Measurements from ENCODE around the gene OTOP1. TPM values are rescaled to one million over a fixed set of nuclear protein-coding genes. Genes with fewer than 3 reads are reported as not detected.

Gene OTOP1
- total RNA-seq, 6 experiments from 2014 or later = not detected

DNA sequence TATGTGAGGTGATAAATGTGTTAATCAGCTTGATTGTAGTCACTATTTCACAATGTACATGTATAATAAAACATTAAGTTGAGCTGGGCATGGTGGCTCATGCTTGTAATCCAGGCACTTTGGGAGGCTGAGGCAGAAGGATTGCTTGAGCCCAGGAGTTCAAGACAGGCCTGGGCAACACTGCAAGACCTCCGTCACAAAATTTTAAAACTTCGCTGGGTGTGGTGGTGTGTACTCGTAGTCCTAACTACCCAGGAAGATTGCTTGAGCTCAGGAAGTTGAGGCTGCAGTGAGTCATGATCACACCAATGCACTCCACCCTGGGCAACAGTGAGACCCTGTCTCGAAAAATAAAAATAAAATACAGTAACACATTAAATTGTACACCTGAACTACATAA lies 43.1 kb upstream of the OTOP1 start:
- ATAC-seq = peak in 2 of 4 donors; percentile 25 to 42
- peaks cover 0 to 28% (median 0%) of the 10 kb centered on the region in 4 donors for H3K36me3 ChIP-seq

DNA sequence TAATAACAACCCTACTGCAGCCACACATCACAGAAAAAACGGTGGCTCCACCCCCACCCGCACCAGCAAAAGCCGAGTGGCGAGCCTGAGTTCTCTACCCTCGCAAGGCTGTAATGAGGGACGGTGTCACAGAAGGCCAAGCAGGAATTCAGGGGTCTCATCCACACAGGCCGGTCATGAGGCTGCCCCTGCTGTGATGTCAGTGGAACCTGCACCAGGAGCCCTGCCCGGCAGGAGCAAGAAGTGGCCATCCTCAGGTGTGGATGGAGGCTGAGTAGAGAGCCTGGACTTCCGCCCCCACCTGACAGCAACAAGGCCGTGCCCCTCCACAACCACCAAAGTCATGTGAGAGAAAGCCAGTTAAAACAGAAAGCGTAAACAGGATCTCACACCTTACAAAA lies 42.6 kb upstream of the OTOP1 start:
- H3K27me3 ChIP-seq = no peaks in the 10 kb centered on the region
- intact Hi-C loops (cut with DNase I) = no loop called here
- TF ChIP-seq CTCF (IDR thresholded peaks at IDR 0.05) (no peak), POLR2A (IDR thresholded peaks at IDR 0.05) (no peak)
- DNase-seq = no peak
- peak in 2 of 4 donors; percentile 29 to 34 for ATAC-seq
- no peak overlapping the region for H3K27ac ChIP-seq
- no peak overlapping the region for H3K4me3 ChIP-seq
- no peaks in the 10 kb centered on the region for H3K9me3 ChIP-seq
- 80% methylated on average over 2 of the region's 11 CpGs for WGBS (ENCODE audit: insufficient coverage, low coverage, low lambda C conversion rate, missing lambda C conversion rate)
- H3K36me3 ChIP-seq = peaks cover 0 to 24% (median 0%) of the 10 kb centered on the region in 4 donors
- no peaks in the 10 kb centered on the region for H3K4me1 ChIP-seq

More for the DNA sequence above, 43.1 kb upstream of the OTOP1 start:
- intact Hi-C loops (cut with DNase I) = no loop called here
- no peaks in the 10 kb centered on the region for H3K9me3 ChIP-seq
- H3K4me3 ChIP-seq = no peak overlapping the region
- H3K27me3 ChIP-seq = no peaks in the 10 kb centered on the region
- no peak for TF ChIP-seq POLR2A (IDR thresholded peaks at IDR 0.05)
- no peak for TF ChIP-seq CTCF (IDR thresholded peaks at IDR 0.05)
- WGBS (ENCODE audit: insufficient coverage, low coverage, low lambda C conversion rate, missing lambda C conversion rate) = 91% methylated on average over 4 of the region's 4 CpGs
- DNase-seq = no peak
- no peaks in the 10 kb centered on the region for H3K4me1 ChIP-seq
- no peak overlapping the region for H3K27ac ChIP-seq

DNA sequence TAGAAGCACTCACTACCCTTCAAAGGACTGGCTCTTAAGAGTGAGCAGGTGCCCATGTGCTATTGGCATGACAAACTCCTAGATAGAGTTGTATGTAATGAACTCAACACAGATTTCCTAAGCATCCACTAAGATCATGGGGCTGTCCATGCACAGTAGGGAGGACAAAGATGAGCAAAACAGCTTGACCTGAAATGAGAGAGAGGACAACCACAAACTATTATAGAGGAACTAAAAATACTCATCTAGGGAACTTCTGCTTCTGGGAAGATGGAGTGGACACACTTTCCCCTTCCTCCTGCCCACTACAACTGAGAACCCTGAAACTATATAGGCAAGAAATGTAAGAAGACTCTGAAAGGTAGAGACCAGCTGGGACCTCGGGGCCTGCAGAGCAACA lies 42.0 kb upstream of the OTOP1 start:
- no peak for DNase-seq

DNA sequence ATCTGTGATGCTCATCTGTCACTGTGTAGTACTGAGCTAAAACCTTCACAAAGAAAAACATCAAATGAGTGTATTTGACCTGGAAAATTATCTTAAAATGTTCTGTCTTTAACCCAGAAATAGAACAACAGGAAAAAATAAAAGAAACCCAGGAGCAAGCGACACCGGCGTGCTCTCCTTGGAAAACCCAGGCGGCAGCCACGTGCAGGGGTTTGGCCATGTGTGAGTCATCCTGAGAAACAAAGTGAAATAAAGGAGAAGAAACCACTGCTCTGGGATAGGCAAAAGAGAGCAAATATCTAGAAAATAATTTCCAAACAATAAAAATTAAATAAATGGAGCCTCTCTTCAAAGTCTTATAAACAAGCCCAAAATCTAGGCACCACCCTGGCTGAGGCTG lies 41.3 kb upstream of the OTOP1 start:
- H3K4me3 ChIP-seq = no peak overlapping the region
- no peak for ATAC-seq
- no peak overlapping the region for H3K27ac ChIP-seq
- H3K4me1 ChIP-seq = no peaks in the 10 kb centered on the region
- no peaks in the 10 kb centered on the region for H3K27me3 ChIP-seq
- DNase-seq = no peak
- no peaks in the 10 kb centered on the region for H3K9me3 ChIP-seq
- H3K36me3 ChIP-seq = peaks cover 0 to 11% (median 0%) of the 10 kb centered on the region in 4 donors
- intact Hi-C loops (cut with DNase I) = no loop called here
- 58% methylated on average over 5 of the region's 5 CpGs for WGBS (ENCODE audit: insufficient coverage, low coverage, low lambda C conversion rate, missing lambda C conversion rate)
- TF ChIP-seq POLR2A (IDR thresholded peaks at IDR 0.05) (no peak), CTCF (IDR thresholded peaks at IDR 0.05) (no peak)

More for the DNA sequence above, 42.0 kb upstream of the OTOP1 start:
- H3K4me1 ChIP-seq = no peaks in the 10 kb centered on the region
- no peaks in the 10 kb centered on the region for H3K27me3 ChIP-seq
- no CpG with 5 or more reads among the region's 1 CpG for WGBS (ENCODE audit: insufficient coverage, low coverage, low lambda C conversion rate, missing lambda C conversion rate)
- H3K27ac ChIP-seq = no peak overlapping the region
- no peaks in the 10 kb centered on the region for H3K9me3 ChIP-seq
- H3K36me3 ChIP-seq = peaks cover 0 to 19% (median 0%) of the 10 kb centered on the region in 4 donors
- intact Hi-C loops (cut with DNase I) = no loop called here
- ATAC-seq = peak in 1 of 4 donors; percentile 42
- TF ChIP-seq POLR2A (IDR thresholded peaks at IDR 0.05) (no peak), CTCF (IDR thresholded peaks at IDR 0.05) (no peak)
- no peak overlapping the region for H3K4me3 ChIP-seq
